Measurements from ENCODE around the gene ALKBH4.
A peak's percentile ranks its signal among the peaks of the same experiment; 100 is the strongest.
"Not testable (repeated sequence)": the region's sequence is repeated elsewhere in the genome, so short reads cannot be mapped to it uniquely, and the experiment has no call there.

ALKBH4 gene

DNA sequence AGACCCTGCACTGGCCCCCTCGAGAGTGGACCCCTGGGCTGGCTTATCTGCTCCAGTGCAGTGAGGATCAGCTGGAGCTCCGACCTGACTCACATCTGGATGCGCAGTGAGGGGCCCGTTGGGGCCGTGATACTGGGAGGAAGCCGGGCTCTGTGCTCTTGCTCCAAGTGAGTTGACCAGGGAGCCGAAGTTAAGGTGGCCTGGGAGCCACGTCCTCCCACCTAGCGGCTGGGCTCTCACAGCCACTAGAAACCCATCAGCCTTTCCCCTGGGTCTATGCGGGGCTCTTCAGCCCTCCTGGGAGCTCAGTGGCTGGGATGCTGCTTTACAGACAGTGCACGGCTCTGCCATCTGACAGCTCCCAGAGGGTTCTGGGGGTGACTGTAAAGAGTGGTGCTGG, 9.1 kb downstream of the ALKBH4 start:
- no peak for DNase-seq (ENCODE audit: low read depth in 3 of 3, low spot score in 1 of 3)

- DNase-seq (ENCODE audit: low read depth in 3 of 3, low spot score in 1 of 3), result not testable (repeated sequence)
Measured at GRCh38 chr7:102454932-102455331, 9.7 kb downstream of the ALKBH4 start.

DNA sequence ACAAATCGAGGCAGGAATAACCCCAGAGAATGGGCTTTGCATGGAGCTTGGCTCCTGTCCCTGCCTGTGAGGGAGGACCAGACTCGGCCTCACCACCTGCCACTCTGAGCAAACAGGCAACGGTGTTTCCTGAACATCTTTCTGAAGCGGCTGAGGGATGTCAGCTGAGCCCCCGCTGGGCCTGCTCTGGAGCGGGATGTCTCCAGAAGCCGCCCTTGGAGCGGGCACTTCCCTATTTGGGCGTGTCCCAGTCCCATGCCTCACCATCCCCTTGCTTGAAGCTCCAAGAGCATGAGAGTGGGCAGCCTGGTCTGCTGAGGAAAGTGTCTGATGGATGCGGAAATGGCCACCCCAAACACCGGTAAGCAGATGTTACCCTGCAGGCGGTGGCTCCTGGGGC, 10.2 kb downstream of the ALKBH4 start:
- no peak for DNase-seq (ENCODE audit: low read depth in 3 of 3, low spot score in 1 of 3)

DNA sequence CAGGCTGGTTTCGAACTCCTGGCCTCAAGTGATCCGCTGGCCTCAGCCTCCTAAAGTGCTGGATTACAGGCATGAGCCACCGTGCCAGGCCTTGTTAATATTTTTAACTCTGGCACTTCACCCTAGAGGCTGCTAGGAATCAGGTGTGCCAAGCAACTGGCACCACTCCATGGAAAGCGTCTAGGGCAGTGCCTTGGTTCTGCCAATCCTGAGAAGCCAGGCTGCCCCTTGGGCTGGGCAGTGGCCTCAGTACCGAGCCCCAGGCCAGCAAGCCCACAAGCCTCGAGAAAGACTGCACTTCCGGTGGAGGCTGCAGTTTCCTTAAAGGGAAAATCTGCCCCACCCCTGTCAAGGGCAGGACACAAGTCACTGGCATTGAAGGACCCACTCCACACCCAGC, 11.3 kb downstream of the ALKBH4 start:
- no peak for DNase-seq (ENCODE audit: low read depth in 3 of 3, low spot score in 1 of 3)

GRCh38 chr7:102452451-102452850, 12.2 kb downstream of the ALKBH4 start:
- DNase-seq (ENCODE audit: low read depth in 3 of 3, low spot score in 1 of 3), result no peak

- DNase-seq (ENCODE audit: low read depth in 3 of 3, low spot score in 1 of 3), result no peak
Measured at GRCh38 chr7:102451371-102452054, 13.2 kb downstream of the ALKBH4 start.

DNA sequence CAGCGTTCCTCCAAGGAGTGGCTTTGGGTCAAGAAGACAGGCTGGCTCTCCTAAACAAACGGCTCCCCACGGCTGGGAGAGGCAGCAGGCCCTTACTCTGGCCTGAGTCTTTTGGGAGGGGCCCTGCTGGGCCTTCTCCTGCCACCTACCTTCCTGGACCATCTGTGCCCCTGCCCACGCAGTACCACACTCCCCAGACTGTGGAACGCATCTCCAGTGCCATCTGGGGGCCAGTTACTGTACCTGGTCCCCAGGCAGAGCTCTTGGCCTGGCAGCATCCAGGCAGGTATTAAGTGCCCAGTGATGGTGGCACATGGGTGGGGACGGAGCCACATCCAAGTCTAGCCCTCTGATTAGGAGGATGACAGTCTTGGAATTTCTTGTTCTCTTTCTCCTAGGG, 14.4 kb downstream of the ALKBH4 start:
- DNase-seq (ENCODE audit: low read depth in 3 of 3, low spot score in 1 of 3), result peak in 1 of 3 donors; percentile 22

DNA sequence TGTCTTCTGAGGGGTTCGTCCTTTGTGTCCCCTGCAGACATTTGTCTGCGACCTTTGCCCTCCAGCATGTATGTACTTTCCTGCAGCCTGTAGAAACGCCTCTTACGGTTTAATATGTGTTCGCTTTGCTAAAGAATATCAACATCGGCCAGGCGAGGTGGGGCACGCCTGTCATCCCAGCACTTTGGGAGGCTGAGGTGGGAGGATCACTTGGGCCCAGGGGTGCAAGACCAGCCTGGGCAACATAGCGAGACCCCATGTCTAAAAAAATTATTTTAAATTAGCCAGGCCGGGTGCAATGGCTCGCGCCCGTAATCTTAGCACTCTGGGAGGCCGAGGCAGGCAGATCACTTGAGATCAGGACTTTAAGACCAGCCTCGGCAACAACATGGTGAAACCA, 15.5 kb downstream of the ALKBH4 start:
- no peak for DNase-seq (ENCODE audit: low read depth in 3 of 3, low spot score in 1 of 3)

DNA sequence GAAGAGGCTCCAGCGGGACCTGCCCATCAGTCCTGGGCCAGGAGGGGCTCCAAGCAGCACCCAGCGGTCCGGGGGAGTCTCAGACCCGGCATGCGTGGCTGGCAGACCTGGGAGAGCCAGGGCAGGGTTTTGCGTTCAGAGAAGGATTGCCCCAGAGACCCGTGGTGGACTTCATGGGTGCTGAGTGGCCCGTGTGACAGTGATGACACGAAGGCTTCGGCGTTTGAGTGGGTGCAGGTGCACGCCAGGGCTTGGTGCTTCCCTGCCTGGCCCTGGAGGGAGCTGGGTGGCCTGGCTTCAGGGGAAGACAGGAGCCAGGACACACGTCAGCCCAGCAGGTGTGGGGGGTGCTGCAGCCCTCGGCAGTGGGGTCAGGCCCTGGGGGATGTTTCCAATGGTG, 17.4 kb downstream of the ALKBH4 start:
- no peak for DNase-seq (ENCODE audit: low read depth in 3 of 3, low spot score in 1 of 3)

DNA sequence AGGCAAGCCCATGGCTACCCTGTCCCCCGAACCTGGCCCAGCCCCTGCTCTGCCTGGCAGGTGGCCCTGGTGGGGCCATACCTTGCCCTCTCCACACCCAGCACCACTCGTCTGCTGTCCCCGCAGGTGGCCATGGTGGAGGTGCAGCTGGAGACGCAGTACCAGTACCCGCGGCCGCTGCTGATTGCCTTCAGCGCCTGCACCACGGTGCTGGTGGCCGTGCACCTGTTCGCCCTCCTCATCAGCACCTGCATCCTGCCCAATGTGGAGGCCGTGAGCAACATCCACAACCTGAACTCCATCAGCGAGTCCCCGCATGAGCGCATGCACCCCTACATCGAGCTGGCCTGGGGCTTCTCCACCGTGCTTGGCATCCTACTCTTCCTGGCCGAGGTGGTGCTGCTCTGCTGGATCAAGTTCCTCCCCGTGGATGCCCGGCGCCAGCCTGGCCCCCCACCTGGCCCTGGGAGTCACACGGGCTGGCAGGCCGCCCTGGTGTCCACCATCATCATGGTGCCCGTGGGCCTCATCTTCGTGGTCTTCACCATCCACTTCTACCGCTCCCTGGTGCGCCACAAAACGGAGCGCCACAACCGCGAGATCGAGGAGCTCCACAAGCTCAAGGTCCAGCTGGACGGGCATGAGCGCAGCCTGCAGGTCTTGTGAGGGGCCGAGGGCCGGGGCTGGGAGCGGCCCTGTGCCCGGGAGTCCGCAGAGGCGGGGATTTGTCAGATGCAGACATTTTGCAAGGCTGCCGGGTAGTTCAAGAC, 18.1 kb downstream of the ALKBH4 start:
- DNase-seq (ENCODE audit: low read depth in 3 of 3, low spot score in 1 of 3), result no peak

GRCh38 chr7:102445674-102446071, 19.0 kb downstream of the ALKBH4 start:
- no peak for DNase-seq (ENCODE audit: low read depth in 3 of 3, low spot score in 1 of 3)

GRCh38 chr7:102444961-102445673, 19.5 kb downstream of the ALKBH4 start:
- no peak for DNase-seq (ENCODE audit: low read depth in 3 of 3, low spot score in 1 of 3)

DNA sequence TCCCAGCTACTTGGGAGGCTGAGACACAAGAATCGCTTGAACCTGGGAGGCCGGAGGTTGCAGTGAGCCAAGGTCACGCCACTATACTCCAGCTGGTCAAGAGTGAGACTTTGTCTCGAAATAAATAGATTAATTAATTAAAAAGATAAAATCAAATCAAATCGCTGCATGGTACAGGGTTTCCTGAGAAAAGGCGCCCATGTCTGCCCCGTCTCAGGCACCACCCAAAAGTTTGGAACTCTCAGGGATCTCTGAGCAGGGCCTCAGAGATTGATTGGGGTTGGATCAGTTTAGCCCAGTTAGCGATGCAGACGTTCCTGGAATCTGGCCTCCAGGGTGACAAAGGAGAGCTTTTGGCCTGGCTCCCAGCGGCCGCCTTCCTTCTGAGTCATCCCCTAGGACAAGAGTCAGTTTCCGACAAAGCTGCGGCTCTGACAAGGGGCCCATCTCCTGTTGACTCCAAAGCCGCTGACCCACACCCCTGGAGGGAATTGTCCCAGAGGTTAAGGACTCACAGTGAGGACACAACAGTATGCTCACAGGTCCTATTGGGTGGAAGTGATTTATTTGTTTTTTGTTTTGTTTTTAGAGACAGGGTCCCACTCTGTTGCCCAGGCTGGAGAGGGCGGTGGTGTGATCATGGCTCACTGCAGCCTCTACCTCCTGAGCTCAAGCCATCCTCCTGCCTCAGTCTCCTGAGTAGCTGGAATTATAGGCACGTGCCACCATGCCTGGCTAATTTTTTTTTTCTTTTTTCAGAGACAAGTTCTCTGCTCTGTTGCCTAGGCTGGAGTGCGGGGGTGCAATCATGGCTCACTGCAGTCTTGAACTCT, 24.5 kb downstream of the ALKBH4 start:
- no peak for DNase-seq (ENCODE audit: low read depth in 3 of 3, low spot score in 1 of 3)

DNA sequence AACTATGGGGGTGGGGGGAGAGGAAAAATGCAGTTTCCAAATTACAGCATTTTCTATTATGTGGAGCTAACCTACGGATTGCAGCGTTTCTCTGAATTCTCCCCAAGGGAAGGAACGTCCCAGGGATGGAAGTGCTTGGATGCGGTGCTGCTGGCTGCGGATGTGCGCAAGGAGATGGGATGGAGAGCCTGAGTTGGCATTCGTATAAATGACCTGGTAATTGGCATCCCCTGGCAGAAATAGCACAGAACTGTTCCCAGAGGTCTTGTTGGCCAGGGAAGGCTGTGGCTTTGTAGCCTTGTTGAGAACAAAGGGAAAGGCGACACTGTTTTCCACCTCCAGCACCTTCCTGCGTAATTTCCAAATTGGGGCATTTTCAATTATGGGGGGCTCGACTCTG, 28.5 kb downstream of the ALKBH4 start:
- no peak for DNase-seq (ENCODE audit: low read depth in 3 of 3, low spot score in 1 of 3)

DNA sequence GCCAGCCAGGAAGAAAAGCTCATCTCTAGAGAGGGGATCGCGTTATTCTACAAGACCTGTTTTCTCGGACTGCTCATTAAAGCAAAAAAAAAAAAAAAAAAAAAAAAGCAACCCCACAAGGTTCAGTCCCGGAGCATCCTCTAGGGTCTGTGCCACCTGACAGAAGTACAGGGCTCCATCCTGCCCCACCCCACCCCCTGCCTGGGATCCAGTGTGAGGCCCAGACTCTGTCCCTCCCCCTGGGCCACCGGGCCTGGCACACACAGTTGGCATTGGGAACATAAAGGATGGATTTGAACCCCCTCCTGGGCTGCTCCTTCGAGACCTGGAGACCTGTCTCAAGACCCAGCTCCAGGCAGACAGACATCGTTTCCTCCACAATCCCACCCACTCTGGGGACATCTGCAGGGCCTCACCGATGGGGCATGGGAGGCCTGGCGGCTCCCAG, 30.6 kb downstream of the ALKBH4 start:
- DNase-seq (ENCODE audit: low read depth in 3 of 3, low spot score in 1 of 3), result no peak

DNA sequence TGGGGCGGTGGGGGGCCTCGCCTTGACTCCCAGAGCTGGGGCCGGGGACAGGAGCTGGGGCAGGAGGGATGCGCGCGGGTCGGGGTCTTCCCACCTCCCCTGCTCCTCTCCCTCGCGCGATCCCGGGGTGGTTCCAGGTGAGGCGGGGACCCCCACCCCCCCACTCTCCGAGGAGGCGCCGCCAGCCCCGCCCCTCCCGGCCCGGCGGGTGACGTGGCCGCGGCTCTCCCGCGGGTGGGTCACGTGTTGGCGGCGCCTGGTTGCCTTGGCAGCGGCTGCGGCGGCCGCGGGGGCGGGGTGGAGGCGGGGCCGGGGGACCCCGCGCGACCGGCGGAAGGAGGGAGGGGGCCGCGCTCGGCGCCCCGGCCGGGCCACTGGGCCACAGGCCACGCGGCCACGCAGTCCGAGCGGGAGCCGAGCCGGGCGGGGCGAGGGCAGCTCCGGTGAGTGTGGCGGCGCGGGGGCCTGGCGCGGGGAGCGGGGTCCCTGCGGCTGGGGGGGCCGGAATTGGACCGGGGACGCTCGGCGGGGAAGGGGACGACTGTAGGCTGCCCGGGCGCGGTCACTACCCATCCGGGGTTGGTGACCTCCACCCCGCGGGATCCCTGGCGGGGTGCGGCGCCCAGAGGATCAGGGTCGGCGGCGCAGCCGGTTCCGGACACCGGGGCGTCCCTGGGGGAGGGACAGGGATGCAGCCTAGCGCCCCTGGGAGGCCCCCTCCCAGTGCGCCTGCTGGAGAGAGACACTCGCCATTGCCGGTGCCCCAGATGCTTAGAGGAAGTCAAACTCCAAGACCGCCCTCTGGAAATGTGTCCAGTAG, 31.2 kb downstream of the ALKBH4 start, which contains the start of gene ORAI2:
Gene ORAI2, plus strand, starts transcription at position 357 of the 820 bp plus-strand sequence. CDS start 5,382 bp downstream, outside the sequence.
- peak; percentile 75 to 87 (median 83) for DNase-seq (ENCODE audit: low read depth in 3 of 3, low spot score in 1 of 3)

DNA sequence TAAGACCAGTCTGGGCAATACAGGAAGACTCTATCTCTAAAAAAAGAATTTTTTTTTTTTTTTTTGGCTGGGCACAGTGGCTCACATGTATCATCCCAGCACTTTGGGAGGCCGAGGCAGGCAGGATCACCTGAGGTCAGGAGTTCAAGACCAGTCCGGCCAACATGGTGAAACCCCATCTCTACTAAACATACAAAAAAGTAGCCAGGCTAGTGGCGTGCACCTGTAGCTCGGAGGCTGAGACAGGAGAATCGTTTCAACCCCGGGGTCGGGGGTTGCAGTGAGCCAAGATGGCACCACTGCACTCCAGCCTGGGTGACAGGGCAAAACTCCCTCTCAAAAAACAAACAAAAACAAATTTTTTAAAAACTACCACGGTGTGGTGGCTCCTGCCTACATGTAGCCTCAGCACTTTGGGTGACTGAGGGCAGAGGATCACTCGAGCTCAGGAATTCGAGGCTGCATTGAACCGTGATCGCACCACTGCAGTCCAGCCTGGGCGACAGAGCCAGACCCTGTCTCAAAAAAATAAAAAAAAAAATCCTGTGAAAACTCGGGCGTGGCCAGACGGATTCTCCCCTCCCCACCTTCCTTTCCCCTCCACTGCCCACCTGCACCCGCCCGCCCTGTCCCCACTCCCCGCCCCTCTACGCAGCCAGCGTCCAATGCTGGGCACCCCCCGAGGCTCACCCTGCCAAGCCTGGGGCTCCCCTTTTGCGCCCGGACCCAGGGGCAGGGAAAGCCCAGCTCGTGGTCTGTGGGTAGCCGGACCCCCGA, 32.0 kb downstream of the ALKBH4 start:
- DNase-seq (ENCODE audit: low read depth in 3 of 3, low spot score in 1 of 3), result no peak

DNA sequence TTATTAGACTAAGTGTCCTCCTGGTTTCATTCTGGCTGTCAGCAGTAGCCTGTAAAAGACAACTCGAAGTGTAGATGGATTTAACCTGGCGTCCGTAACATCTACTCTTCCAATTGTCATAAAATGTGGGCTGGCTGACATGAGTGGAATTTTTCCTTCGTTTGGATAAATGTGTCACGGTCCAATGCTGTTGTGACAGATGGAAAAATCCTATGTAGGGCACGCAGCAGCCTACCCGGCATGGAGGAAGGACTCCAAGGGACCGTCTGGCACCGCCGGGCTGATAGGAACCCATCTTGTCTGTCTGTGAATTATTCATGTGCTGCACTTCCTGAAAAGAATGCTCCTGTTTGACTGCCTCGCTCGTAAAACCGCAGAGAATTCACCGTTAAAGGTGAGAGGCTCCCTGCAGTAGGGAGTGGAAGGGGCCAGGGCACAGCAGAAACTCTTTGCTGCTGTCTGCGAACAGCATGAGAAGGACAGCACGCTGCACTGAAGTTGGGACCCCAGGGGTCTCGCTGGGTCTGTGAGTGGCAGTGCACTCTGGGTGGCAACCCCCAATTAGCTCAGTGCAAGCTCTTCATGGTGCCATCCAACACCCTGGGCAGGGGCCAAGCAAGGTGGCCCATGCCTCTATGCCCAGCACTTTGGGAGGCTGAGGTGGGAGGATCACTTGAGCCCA, 32.9 kb downstream of the ALKBH4 start:
- DNase-seq (ENCODE audit: low read depth in 3 of 3, low spot score in 1 of 3), result peak; percentile 30 to 53 (median 36)
